Ovary (tissue), 9 donors: ENCODE data around the gene CCR1. TPM values are rescaled to one million over a fixed set of nuclear protein-coding genes. Genes with fewer than 3 reads are reported as not detected.

Source experiments
- DNase-seq, 5 donors: peaks; one replicate each; pipeline ENCODE4 v3.0.0-alpha.2; 2019 to 2020
- H3K27ac ChIP-seq, 2 donors: fragments of 200-600 bp; one replicate each; pipeline versions ENCODE4 v1.5.1 to v1.8.0; 2019 to 2022
- H3K27me3 ChIP-seq: fragments of 200-600 bp; one replicate; pipeline ENCODE4 v1.8.0; 2022
- H3K36me3 ChIP-seq: fragments of 200-600 bp; sonication (generic); one replicate; pipeline ENCODE4 v1.5.1; 2019
- H3K4me1 ChIP-seq: one replicate; pipeline ENCODE4 v1.8.1; 2013; ENCODE audit warnings: mild to moderate bottlenecking, moderate library complexity; ENCODE audit not compliant: insufficient read depth
- H3K4me3 ChIP-seq: fragments of 200-600 bp; sonication (generic); one replicate; pipeline ENCODE4 v1.5.1; 2017
- H3K9me3 ChIP-seq, 2 donors: fragments of 200-600 bp in 1 of 2; sonication (generic) in 1 of 2; one replicate each; pipeline versions ENCODE4 v1.5.1 to v1.8.1; 2013 to 2019; ENCODE audit warnings: mild to moderate bottlenecking in 1 of 2, moderate library complexity in 1 of 2
- CTCF ChIP-seq, 3 donors: fragments of 450-650 bp in 2 of 3; fragments of 200-600 bp in 1 of 3; IDR thresholded peaks; one replicate each; pipeline versions ENCODE4 v1.5.1 to v1.8.0; 2016 to 2022; ENCODE audit warnings: antibody characterized with exemption in 3 of 3, mild to moderate bottlenecking in 1 of 3
- EP300 ChIP-seq: sonication (generic); formaldehyde crosslinking; IDR thresholded peaks from one replicate; pipeline ENCODE4 v1.6.1; 2017; ENCODE audit warnings: antibody characterized with exemption
- POLR2A ChIP-seq: fragments of 450-650 bp; IDR thresholded peaks from one replicate; pipeline ENCODE4 v1.6.1; 2017; ENCODE audit warnings: antibody characterized with exemption, mild to moderate bottlenecking, moderate library complexity
- WGBS, 3 donors: extraction: QIAGEN DNeasy Blood & Tissue Kit in 1 of 3; methylation state at CpG; one replicate each; pipeline versions ENCODE4 v1.1.5 to v1.1.7; 2013 to 2017; 5-methylcytosine and 5-hydroxymethylcytosine counted together
- intact Hi-C, 4 donors: fragments of 100-400 bp; cut with DNase I; formaldehyde crosslinking; loops; one replicate each; pipeline versions ENCODE4 v1.11.0 to v1.15.1; 2022 to 2023
- polyA plus RNA-seq, 2 donors: library from polyadenylated mRNA; stranded (reverse); fragments of 200-250 nt in 1 of 2; fragments of 350-450 nt in 1 of 2; fragmentation: Illumina TruSeq in 1 of 2; extraction: RNeasy Lipid Tissue Mini Kit (QIAGEN cat#74804) in 1 of 2; gene quantifications; one replicate each; pipeline ENCODE4 v1.2.3, GENCODE V29; 2013 to 2014
- total RNA-seq, 7 donors: library from RNA; depleted of rRNA in 2 of 7; stranded (reverse); fragments of >200 nt in 2 of 7; fragmentation: NEBNext Ultra II Directional in 3 of 7; extraction: Animal tissue kit (Norgen Biotek cat#: 25700) in 3 of 7; gene quantifications; one replicate each; pipeline versions ENCODE4 v1.1.0 to v1.2.4, GENCODE V29; 2016 to 2023
- donor health status: DM: no; HTN: no; CAD: no; lungs with moderate emphysema.
- donor health status: DM: no; HTN: no; CAD: no.
- donor health status: Bipolar disorder and iron deficiency.
- donor health status: DM: yes; HTN: yes; CAD: no.
- donor health status: DM: no; HTN: no; CAD: no.
- donor health status: DM: yes; HTN: yes; CAD: no.

Gene CCR1
- total and polyA plus RNA-seq, 9 donors = 2.1 to 14.6 (median 3.5) TPM

GRCh38 chr3:46242120-46242519 lies 34.0 kb upstream of the CCR1 start, which contains the start of gene CCR3:
CCR3 (plus strand) TSS chr3:46242460; CDS start chr3:46265159, 22,699 bp downstream.
- no peak within 1 kb of the TSS for H3K4me3 ChIP-seq
- intact Hi-C loops = no loop called here
- 76 to 85% (median 76%) methylated on average over 4 of the region's 4 CpGs for WGBS, 3 donors
- no peaks in the 10 kb centered on the region for H3K4me1 ChIP-seq
- no peaks in the 10 kb centered on the region for H3K27me3 ChIP-seq
- DNase-seq = no peak
- no peak within 1 kb of the TSS for H3K27ac ChIP-seq
- TF ChIP-seq EP300 (no peak), CTCF (IDR thresholded peaks at IDR 0.05) (no peak)
- H3K9me3 ChIP-seq = no peaks in the 10 kb centered on the region
- no peaks in the 10 kb centered on the region for H3K36me3 ChIP-seq

DNA sequence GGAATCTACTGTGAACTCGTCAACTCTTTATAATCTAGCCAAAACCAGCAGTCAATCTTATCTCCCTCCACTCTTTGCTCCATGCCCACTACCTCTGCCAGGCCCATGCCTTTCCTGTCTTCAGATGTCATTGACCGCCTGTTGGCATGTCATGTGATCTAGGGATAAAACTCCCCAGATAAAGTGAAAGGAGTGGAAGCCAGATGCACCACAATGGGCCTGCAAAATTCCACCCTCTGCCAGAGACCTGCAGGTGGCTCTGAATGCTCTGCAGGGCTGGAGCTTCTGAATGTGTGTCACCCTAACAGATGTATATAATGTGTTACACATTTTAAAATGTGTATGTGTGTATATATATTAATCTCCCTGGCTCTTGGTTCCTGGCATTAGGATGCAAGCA lies 31.8 kb upstream of the CCR1 start:
- intact Hi-C loops = no loop called here
- Histone ChIP-seq H3K27me3 (no peaks in the 10 kb centered on the region), H3K9me3 (no peaks in the 10 kb centered on the region), H3K27ac (no peak overlapping the region), H3K4me3 (no peak overlapping the region), H3K4me1 (no peaks in the 10 kb centered on the region), H3K36me3 (no peaks in the 10 kb centered on the region)
- no peak for TF ChIP-seq POLR2A
- TF ChIP-seq CTCF (IDR thresholded peaks at IDR 0.05) = no peak
- no peak for TF ChIP-seq EP300
- no peak for DNase-seq
- 62 to 84% (median 68%) methylated on average over 2 of the region's 2 CpGs for WGBS, 3 donors

DNA sequence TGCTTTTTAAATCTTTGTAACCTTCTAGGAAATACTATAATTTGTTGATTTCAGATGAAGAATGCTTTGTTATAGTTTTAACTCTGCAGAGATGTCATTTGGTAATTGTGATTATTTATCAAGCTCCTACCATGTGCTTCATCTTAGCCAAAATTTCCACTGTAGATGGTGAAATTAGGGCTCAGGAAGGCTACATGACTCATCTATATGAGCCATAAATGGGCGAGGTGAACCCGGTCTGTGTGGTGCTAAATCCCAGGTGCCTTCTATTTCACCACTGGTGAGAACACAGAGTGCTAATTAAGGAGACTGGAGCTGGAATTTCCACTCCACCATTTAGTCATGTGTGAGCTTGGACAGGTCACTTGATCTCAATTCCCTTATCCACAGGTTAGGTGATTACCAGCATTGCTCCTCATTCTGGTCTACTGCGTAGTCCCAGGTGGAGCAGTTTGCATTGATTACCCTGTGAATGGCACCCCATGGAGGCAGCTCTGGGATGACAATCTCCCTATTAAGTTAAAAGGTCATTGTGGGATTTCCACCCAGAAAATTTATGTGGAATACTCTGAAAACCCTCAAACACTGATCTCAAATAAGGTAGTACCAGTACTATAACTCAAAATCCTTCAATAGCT lies 31.3 kb upstream of the CCR1 start:
- intact Hi-C loops = no loop called here
- no peak overlapping the region for H3K27ac ChIP-seq
- DNase-seq = no peak
- H3K36me3 ChIP-seq = no peaks in the 10 kb centered on the region
- WGBS, 3 donors = 76 to 78% (median 76%) methylated on average over 3 of the region's 3 CpGs
- no peak overlapping the region for H3K4me3 ChIP-seq
- no peaks in the 10 kb centered on the region for H3K4me1 ChIP-seq
- TF ChIP-seq EP300 = no peak
- H3K27me3 ChIP-seq = no peaks in the 10 kb centered on the region
- H3K9me3 ChIP-seq = no peaks in the 10 kb centered on the region

- Histone ChIP-seq H3K4me3 (no peak overlapping the region), H3K27me3 (no peaks in the 10 kb centered on the region), H3K9me3 (no peaks in the 10 kb centered on the region), H3K27ac (no peak overlapping the region), H3K4me1 (no peaks in the 10 kb centered on the region), H3K36me3 (no peaks in the 10 kb centered on the region)
- no peak for DNase-seq
- 86 to 91% (median 87%) methylated on average over 4 of the region's 4 CpGs for WGBS, 3 donors
- intact Hi-C loops = no loop called here
- TF ChIP-seq EP300 (no peak), CTCF (IDR thresholded peaks at IDR 0.05) (no peak), POLR2A (no peak)
Observed at GRCh38 chr3:46238386-46238785, 30.3 kb upstream of the CCR1 start.

DNA sequence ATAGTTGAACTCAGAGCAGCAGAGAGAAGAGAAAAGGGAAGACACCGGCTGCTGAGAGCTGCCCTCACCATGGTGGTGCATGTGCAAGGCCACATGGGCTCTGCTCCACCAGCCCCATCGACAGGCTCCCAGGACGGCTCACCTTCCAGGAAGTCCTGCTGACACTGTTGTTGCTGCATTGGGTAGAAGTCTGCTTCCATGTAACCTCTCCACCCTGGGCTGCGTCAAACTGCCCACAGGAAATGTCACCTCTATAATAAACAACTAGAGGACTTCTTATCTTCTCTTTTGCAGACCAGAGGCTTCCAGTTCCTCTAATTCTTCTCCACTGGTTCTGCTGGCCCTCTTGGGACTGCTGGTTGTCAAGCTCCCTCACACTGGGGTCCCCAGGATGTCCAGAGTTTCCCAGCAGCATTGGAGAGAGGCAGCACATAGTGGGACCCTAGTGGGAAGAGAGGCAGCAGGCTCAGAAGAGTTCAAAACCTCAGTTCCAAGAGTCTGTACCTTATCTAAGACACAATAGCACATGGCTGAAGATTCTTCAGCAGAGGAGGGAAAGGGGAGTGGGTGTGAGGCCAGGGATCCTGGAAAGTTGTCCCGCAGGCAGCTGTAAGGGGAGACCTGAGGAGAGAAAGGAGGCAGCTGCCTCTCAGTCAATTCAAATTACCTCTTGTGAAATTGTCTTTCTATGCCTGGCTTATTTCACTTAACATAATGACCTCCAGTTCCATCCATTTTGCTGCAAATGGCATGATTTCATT lies 28.4 kb upstream of the CCR1 start:
- no peak for DNase-seq
- no peak for TF ChIP-seq CTCF (IDR thresholded peaks at IDR 0.05)
- TF ChIP-seq POLR2A = no peak
- no peak for TF ChIP-seq EP300
- H3K27me3 ChIP-seq = no peaks in the 10 kb centered on the region
- H3K36me3 ChIP-seq = no peaks in the 10 kb centered on the region
- no peak overlapping the region for H3K4me3 ChIP-seq
- H3K27ac ChIP-seq = no peak overlapping the region
- 70 to 75% (median 74%) methylated on average over 5 of the region's 5 CpGs for WGBS, 3 donors
- no peaks in the 10 kb centered on the region for H3K9me3 ChIP-seq
- intact Hi-C loops = no loop called here
- H3K4me1 ChIP-seq = no peaks in the 10 kb centered on the region
